Measurements from ENCODE around the gene HSD17B11.
"Not testable (repeated sequence)": the region's sequence is repeated elsewhere in the genome, so short reads cannot be mapped to it uniquely, and the experiment has no call there.

HSD17B11 gene

DNA sequence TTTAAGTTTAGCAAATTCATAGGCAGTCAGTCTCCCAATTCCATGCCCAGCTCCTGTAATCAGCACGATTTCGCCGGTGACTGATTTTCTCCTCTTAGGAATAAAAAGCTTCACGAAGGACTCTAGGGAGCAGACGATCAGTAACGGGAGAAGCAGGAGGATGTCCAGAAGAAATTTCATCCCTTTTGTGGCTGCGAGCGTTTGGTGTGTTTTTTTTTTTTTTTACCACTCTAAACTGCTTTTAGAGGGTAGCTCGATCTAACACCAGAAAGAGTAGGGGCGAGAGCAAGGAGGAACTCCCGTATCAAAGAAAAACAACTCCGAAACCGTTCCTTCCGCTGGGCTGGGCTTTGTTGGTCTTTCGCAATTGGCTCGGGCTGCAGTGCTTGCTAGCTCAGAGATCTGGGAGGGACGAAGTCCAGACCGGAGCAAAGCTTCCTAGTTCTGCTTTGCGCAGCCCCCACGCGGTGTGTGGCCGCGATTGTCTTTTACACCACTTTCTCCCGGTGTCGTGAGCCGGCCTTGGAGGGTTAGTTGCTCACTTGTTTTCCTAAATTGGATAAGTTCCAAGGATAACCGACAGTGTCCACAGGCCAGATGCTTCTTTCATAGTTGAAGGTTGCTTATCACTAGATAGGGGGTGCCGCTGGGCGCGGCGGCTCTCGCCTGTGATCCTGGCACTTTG, at the start of gene HSD17B11:
Gene HSD17B11 (minus strand): TSS at position 298 of the 685 bp plus-strand sequence. CDS start 118 bp downstream, at position 180.
- peak; percentile 94 for DNase-seq

DNA sequence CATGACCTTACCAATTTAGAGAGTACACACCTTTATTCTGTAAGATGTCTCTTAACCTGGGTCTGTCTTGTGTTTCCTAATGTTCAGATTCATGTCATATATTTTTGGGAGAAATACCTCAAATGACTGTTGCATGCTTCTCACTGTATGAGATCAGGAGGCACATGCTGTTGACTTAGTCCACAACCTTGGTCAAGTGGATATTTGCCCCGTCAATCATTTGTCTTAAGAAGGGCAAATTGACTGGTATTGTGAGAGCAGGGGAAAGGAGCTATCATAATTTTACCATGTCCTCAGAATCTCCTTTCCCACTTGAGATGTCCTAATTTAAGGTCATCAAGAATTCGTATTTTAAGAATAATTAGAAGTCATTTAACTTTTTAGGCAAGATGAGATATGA, 42.4 kb upstream of the HSD17B11 start:
- DNase-seq, result no peak

DNA sequence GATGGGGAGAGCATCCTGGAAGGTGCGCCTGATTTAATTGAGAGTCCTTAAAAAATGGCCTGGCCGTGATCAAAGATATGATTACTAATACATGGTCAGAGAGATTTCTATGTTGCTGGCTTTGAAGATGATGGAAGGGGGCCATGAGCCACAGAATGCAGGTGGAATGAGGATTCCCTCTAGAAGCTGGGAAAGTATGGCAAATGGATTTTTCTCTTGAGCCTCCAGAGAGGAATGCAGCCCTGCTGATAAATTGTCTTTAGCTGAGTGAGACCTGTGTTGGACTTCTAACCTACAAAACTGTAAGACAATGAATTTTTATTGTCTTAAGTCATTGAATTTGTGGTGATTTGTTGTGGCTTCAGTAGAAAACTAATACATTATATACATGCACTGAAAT, 39.0 kb upstream of the HSD17B11 start:
- DNase-seq, result no peak

DNA sequence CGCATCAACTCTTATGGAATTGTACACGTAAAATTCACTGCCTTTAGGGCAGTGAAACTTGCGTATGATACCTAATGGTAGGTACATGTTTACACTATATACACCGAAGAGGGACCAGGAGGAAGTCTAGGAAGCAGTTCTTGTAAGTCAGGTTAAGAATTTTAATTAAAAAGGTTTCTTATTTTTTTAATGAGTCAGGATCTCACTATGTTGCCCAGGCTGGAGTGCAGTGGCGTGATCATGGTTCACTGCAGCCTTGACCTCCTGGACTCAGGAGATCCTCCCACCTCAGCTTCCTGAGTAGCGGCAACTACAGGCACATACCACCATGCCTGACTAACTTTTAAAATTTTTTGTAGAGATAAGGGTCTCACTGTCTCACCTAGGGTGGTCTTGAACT, 38.0 kb upstream of the HSD17B11 start:
- DNase-seq, result no peak

DNA sequence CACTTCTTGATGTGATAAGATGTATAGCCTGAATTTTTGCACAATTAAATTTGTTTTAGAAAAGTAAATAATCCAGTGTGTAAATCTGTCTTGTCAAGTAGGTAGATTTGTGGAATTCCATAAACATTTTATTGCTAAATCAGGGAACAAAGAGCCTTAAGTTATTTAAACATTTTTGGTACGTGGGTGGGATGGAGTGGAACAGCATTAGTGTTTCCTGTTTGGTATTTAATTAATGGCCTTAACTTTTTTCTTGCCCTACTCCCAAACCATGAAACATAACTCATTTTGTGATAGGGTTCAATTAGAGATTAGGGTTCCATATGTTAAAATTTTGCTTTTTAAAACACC, 36.5 kb upstream of the HSD17B11 start:
- DNase-seq, result no peak

GRCh38 chr4:87426865-87427517, 36.0 kb upstream of the HSD17B11 start:
- DNase-seq, result no peak

- no peak for DNase-seq
These were observed 34.7 kb upstream of the HSD17B11 start for GRCh38 chr4:87425711-87426110.

DNA sequence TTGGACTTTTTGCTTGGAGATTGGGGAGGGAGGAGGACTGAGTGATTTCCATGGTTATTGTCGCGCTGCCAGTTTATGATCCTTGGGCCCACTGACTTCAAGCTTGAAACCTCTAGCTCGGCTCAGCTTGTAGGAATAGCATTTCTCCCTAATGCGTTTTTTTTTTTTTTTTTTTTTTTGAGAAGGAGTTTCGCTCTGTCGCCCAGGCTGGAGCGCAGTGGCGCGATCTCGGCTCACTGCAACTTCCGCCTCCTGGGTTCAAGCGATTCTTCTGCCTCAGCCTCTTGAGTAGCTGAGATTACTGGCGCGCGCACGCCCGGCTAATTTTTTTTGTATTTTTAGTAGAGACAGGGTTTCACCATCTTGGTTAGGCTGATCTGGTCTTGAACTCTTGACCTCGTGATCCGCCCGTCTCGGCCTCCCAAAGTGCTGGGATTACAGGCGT, 33.1 kb upstream of the HSD17B11 start:
- not testable (repeated sequence) for DNase-seq

DNA sequence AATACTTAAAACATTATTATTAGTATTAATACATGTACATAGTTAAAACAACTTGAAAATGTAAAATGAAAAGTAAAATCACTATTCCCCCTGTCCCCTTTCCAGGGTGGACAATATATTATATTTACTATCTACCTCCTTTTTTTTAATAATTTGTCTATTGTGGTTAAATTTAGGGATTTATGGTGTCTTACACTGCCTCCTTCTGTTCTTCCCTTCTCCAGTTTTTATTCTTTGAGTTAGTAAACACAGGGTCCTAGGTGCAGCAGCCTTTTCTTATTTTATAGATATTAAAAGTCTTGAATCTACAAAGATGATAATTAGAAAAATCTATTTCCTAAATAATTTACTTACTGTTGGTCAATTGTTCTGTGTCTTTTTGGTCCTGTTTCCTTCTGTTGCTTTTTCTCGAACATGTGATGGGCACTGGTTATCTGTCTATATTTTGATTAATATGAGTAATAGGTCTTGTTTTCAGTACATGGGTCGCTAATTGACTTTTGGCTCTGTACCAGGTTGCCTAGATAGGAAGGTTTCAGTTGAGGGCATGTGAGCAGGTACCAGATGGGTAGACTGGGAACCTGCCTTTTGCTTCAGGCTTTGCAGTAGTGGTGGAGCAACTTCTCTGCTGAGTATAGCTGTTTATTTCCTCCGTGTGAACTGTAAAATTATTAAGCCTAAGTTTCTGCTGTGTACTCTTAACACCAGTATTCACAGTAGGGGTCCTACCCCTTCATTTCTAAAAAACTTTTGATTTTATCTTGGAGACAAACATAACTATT, 32.5 kb upstream of the HSD17B11 start:
- DNase-seq, result no peak

DNA sequence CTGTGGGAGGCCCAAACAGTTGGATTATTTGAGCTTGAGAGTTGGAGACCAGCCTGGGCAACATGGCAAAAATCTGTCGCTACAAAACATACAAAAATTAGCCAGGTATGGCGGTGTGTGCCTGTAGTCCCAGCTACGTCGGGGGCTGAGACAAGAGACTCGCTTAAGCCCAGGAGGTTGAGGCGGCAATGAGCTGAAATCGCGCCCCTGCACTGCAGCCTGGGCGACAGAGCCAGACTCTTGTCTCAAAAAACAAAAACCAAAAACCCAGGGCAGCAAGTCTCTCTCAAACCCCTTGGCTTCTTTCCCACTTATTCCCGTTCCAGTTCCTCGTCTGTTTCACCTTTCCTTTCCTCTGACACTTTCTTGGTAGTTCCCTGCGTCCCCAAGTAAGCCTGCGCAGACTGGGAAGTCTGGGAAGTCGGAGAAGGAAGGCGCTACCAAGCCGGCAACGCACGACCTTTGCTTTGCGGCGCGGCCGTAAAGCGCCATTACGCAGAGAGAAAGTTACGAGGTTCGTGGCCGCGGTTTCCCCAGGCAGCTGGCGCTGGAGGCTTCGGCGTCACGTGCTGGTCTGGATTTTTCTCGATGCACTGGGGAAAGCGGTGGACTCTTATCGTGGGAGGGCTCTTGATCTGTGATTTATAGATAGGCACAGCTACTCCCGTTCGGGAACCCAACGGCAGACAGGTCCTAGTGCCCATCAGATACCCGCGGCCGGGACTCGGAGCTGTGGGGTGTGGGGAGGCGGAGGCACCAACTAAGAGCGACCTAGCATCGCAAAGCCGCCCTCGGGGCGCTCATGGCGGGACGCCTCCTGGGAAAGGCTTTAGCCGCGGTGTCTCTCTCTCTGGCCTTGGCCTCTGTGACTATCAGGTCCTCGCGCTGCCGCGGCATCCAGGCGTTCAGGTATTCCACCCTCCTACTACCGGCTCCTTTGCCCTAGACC, 31.4 kb upstream of the HSD17B11 start, which contains the start of gene NUDT9:
Gene NUDT9 (plus strand): TSS at position 470 of the 949 bp plus-strand sequence. CDS start 333 bp downstream, at position 803.
- DNase-seq, result peak; percentile 97

DNA sequence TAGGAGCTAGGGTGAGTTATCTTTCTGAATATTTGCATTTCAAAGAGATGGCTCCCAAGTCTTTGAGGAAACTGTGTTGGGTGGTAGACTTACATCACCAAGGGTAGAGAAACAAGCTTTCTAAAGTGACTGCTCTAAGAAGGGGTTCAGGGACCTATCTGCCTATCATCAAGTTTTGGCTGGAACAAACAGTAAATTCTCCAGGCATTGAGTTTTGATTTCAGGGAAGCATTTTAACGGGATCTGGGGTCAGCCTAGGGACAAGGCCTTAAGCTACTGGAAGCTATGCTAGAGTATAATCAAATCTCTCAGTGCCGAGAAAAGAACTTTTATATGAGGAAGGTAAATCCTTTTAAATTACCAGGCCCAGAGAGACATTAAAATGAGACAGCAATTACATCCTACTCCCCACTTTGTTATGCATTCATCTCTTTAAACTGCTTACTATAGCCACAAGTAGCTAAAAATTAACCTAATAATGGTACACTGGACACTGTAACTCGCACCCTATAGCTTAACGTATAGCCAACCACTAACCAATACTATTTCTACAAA, 29.4 kb upstream of the HSD17B11 start:
- no peak for DNase-seq

DNA sequence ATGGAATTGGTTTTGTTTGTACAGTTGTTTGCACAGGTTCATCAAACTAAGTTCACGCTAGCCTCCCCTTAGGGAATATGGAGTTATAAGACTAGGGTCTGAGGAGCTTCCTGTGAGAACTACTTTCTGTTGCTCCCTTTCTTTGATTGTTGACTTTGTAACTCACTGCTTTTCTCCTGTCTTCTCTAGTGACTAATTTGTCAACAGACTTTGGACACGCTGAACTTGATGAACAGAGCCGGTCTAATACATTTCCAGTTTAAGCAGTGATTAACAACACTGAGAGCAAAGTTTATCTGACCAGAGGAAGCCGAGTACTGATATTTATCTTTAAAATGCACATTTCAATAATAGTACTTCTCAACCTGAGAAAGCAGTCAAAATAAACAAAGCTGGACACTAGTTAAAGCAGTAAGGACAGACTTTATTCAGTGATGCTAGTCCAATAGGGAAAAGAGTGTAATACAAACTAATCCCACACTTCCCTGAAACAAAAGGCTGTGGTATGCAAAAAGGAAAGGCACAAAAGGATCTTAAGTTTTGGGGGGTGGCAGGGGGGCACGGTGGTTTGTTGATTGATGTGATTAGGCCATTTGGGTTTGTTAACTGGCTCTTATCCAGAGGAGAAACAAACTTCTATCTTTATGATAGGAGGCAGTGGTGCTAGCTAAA, 28.7 kb upstream of the HSD17B11 start:
- no peak for DNase-seq

DNA sequence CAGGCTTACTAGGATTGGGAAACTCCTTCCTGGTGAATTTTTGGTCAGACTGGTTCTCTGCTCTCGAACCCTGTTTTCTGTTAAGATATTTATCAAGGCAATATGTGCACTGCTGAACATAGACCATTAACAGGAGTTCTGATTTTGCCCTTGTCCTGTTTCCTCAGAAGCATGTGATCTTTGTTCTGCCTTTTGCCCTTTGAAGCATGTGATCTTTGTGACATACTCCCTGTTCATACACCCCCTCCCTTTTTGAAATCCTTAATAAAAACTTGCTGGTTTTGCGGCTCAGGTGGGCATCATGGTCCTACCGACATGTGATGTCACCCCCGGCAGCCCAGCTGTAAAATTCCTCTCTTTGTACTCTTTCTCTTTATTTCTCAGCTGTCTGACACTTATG, 27.4 kb upstream of the HSD17B11 start:
- DNase-seq, result not testable (repeated sequence)

- no peak for DNase-seq
These were observed 26.0 kb upstream of the HSD17B11 start for GRCh38 chr4:87416965-87417364.

DNA sequence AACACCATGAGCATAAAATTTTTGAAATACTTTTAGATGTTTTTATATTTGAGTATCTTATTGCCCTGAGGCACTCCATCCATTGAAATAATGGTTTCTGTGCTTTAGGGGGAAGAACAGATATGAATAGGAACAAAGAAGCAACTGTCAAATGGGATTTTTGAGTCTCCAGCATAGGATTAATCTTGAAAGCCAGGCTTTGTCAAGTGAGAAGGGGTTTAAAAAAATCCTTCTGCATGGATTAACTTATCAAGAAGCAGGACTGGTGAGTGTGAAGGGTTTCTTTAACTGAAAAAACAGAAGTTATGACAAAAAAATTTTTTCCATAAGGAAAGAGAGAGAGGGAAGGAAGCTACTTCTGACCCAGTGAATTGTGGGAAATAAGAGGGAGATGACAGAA, 23.8 kb upstream of the HSD17B11 start:
- DNase-seq, result no peak

GRCh38 chr4:87410679-87411078, 19.7 kb upstream of the HSD17B11 start:
- DNase-seq, result no peak

GRCh38 chr4:87410157-87410556, 19.2 kb upstream of the HSD17B11 start:
- no peak for DNase-seq

GRCh38 chr4:87409420-87409939, 18.5 kb upstream of the HSD17B11 start:
- DNase-seq, result no peak

DNA sequence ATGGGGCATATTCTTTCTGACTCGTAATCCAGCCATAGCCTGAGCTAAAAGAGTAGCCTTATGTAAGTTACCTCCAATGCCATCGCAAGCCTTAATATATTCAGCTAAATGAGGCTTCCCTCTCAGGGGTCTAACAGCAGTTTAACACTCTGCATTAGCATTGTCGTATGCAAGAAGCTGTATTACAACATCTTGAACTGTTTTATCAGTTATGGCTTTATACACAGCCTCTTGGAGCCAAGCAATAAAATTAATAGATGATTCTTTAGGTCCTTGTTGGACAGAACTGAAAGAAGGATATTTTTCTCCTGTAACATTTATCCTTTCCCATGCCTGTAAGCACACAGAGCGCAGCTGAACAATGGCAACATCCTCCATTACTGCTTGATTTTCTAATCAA, 15.9 kb upstream of the HSD17B11 start:
- not testable (repeated sequence) for DNase-seq

DNA sequence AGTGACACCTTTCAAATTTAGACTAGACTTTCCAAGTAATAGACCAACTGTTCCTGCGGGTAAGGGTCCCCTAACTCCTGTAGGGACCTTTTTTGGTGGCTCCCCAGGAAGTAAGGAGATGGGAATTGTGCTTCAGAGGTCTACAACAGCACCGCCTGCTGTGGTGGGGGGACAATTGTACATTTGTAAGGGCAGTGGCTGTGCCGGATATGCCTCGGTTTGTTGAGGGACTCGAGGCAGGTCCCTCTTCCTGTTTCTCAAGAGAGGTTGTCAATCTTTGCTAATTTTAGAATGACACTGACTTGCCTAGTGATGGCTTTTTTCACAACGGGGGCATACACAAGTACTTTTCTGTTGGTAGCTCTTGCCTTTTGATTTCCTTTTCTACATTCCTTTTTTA, 15.5 kb upstream of the HSD17B11 start:
- no peak for DNase-seq

DNA sequence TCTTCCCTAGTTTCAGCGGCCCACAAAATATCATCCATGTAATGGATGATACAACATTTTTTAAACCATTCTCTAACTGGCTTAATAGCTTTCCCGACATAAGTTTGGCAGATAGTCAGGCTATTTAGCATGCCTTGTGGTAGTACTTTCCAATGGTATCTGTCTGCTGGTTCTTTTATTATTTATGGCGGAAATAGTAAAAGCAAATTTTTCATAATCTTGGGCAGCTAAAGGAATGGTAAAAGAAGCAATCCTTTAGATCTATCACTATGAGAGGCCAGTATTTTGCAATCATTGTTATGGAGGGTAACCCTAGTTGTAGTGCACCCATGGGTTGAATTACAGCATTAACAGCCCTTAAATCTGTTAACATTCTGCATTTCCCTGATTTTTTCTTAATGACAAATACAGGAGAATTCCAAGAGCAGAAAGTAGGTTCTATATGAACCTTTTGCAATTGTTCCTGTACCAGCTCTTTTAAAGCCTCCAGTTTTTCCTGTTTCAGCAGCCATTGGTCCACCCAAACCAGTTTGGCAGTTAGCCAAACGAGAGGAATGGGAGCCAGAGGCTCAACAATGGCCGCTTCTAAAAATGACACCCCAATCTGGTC, 14.3 kb upstream of the HSD17B11 start:
- no peak for DNase-seq
